HEK293 (cell line): Measurements from ENCODE around the gene LDOC1.
"Not testable (repeated sequence)": the region's sequence is repeated elsewhere in the genome, so short reads cannot be mapped to it uniquely, and the experiment has no call there.

Experiments used
- CTCF ChIA-PET: fragments of 350-600 bp; formaldehyde crosslinking; extraction: SDS; loops from one replicate; lab custom pipeline; 2021; ENCODE audit warnings: antibody characterized with exemption; lab: Yijun Ruan, JAX
- POLR2A ChIA-PET: fragments of 300-600 bp; formaldehyde crosslinking; extraction: SDS; loops from one replicate; lab custom pipeline; 2020; ENCODE audit warnings: antibody characterized with exemption, inconsistent platforms; lab: Yijun Ruan, JAX
- H3K27ac ChIP-seq: fragments of 200-500 bp; sonication (Bioruptor generic); 2 replicates; pipeline ENCODE4 v1.5.1; 2014; ENCODE audit warnings: low read depth, low read length, control low read depth, inconsistent platforms; ENCODE audit errors: extremely low read depth
- H3K36me3 ChIP-seq, 2 experiments: fragments of 200-500 bp in 1 of 2; sonication (Bioruptor generic) in 1 of 2; 1 replicate in 1 of 2; 2 replicates in 1 of 2; pipeline ENCODE4 v1.5.1; 2014 to 2017; ENCODE audit warnings: inconsistent platforms in 2 of 2, low read length in 2 of 2; ENCODE audit not compliant: control insufficient read depth in 2 of 2, insufficient read depth in 1 of 2
- H3K4me1 ChIP-seq: fragments of 200-500 bp; sonication (Bioruptor generic); 2 replicates; pipeline ENCODE4 v1.5.1; 2014; ENCODE audit warnings: mild to moderate bottlenecking, low read length, inconsistent platforms; ENCODE audit not compliant: control insufficient read depth, insufficient read depth
- H3K4me3 ChIP-seq: 2 replicates; pipeline ENCODE4 v1.5.1; 2011; ENCODE audit warnings: low read depth, mild to moderate bottlenecking, control low read depth, low read length, moderate library complexity
- H3K9me3 ChIP-seq: fragments of 200-500 bp; sonication (Bioruptor generic); 2 replicates; pipeline ENCODE4 v1.5.1; 2014; ENCODE audit warnings: low read depth, low read length, inconsistent platforms; ENCODE audit not compliant: control insufficient read depth, insufficient read depth
- GFI1B ChIP-seq: fragments of 450-650 bp; formaldehyde crosslinking; IDR thresholded peaks from 2 replicates; pipeline ENCODE4 v1.5.1; 2016; ENCODE audit warnings: missing biosample characterization, missing genetic modification characterization
- GLIS1 ChIP-seq: fragments of 450-650 bp; formaldehyde crosslinking; IDR thresholded peaks from 2 replicates; pipeline ENCODE4 v1.5.1; 2016; ENCODE audit warnings: missing biosample characterization, missing genetic modification characterization
- REPIN1 ChIP-seq: fragments of 450-650 bp; formaldehyde crosslinking; IDR thresholded peaks from 2 replicates; pipeline ENCODE4 v1.5.1; 2017; ENCODE audit warnings: missing biosample characterization, missing genetic modification characterization, low read depth
- SP7 ChIP-seq: fragments of 450-650 bp; formaldehyde crosslinking; IDR thresholded peaks from 2 replicates; pipeline ENCODE4 v1.5.1; 2016; ENCODE audit warnings: missing biosample characterization, missing genetic modification characterization
- TRIM28 ChIP-seq: IDR thresholded peaks from 2 replicates; pipeline ENCODE4 v1.6.1; 2011; ENCODE audit warnings: low read length, control low read depth, borderline replicate concordance
- YY2 ChIP-seq: fragments of 450-650 bp; formaldehyde crosslinking; IDR thresholded peaks from 2 replicates; pipeline ENCODE4 v1.5.1; 2016; ENCODE audit warnings: missing biosample characterization, missing genetic modification characterization
- ZBTB17 ChIP-seq: fragments of 450-650 bp; formaldehyde crosslinking; IDR thresholded peaks from 2 replicates; pipeline ENCODE4 v1.5.1; 2016; ENCODE audit warnings: missing biosample characterization, missing genetic modification characterization
- ZBTB20 ChIP-seq: fragments of 450-650 bp; formaldehyde crosslinking; IDR thresholded peaks from 2 replicates; pipeline ENCODE4 v1.5.1; 2016; ENCODE audit warnings: missing biosample characterization, missing genetic modification characterization
- ZBTB6 ChIP-seq: fragments of 450-650 bp; formaldehyde crosslinking; IDR thresholded peaks from 2 replicates; pipeline ENCODE4 v1.5.1; 2017; ENCODE audit warnings: missing biosample characterization, missing genetic modification characterization
- ZNF133 ChIP-seq: fragments of 450-650 bp; formaldehyde crosslinking; IDR thresholded peaks from 2 replicates; pipeline ENCODE4 v1.5.1; 2016; ENCODE audit warnings: missing biosample characterization, missing genetic modification characterization
- ZNF169 ChIP-seq: fragments of 450-650 bp; formaldehyde crosslinking; IDR thresholded peaks from 2 replicates; pipeline ENCODE4 v1.5.1; 2016; ENCODE audit warnings: missing biosample characterization, missing genetic modification characterization
- ZNF202 ChIP-seq: fragments of 450-650 bp; formaldehyde crosslinking; IDR thresholded peaks from 2 replicates; pipeline ENCODE4 v1.5.1; 2016; ENCODE audit warnings: missing biosample characterization, missing genetic modification characterization, borderline replicate concordance
- ZNF239 ChIP-seq: fragments of 450-650 bp; formaldehyde crosslinking; IDR thresholded peaks from 2 replicates; pipeline ENCODE4 v1.5.1; 2016; ENCODE audit warnings: missing biosample characterization, missing genetic modification characterization
- ZNF366 ChIP-seq: fragments of 450-650 bp; formaldehyde crosslinking; conservative IDR thresholded peaks from 2 replicates; pipeline ENCODE4 v1.5.1; 2016; ENCODE audit warnings: missing biosample characterization, missing genetic modification characterization
- ZNF391 ChIP-seq: fragments of 450-650 bp; formaldehyde crosslinking; IDR thresholded peaks from 2 replicates; pipeline ENCODE4 v1.5.1; 2016; ENCODE audit warnings: low read depth, missing biosample characterization, missing genetic modification characterization, borderline replicate concordance
- ZNF433 ChIP-seq: fragments of 450-650 bp; formaldehyde crosslinking; IDR thresholded peaks from 2 replicates; pipeline ENCODE4 v1.5.1; 2016; ENCODE audit warnings: missing biosample characterization, missing genetic modification characterization, low read depth
- ZNF48 ChIP-seq: fragments of 450-650 bp; formaldehyde crosslinking; IDR thresholded peaks from 2 replicates; pipeline ENCODE4 v1.5.1; 2016; ENCODE audit warnings: missing biosample characterization, missing genetic modification characterization
- ZNF510 ChIP-seq: fragments of 450-650 bp; formaldehyde crosslinking; IDR thresholded peaks from 2 replicates; pipeline ENCODE4 v1.5.1; 2018; ENCODE audit warnings: mild to moderate bottlenecking, missing genetic modification characterization, missing biosample characterization; ENCODE audit not compliant: insufficient replicate concordance
- ZNF626 ChIP-seq: fragments of 450-650 bp; sonication (Bioruptor Pico); formaldehyde crosslinking; IDR thresholded peaks from 2 replicates; pipeline ENCODE4 v1.5.1; 2018; ENCODE audit warnings: missing biosample characterization, missing genetic modification characterization, inconsistent platforms
- ZNF677 ChIP-seq: fragments of 450-650 bp; IDR thresholded peaks from 2 replicates; pipeline ENCODE4 v1.5.0; 2018; ENCODE audit warnings: missing biosample characterization, mild to moderate bottlenecking, missing genetic modification characterization, moderate library complexity
- ZNF707 ChIP-seq: fragments of 450-650 bp; formaldehyde crosslinking; IDR thresholded peaks from 2 replicates; pipeline ENCODE4 v1.5.1; 2016; ENCODE audit warnings: missing biosample characterization, missing genetic modification characterization
- ZNF76 ChIP-seq: fragments of 450-650 bp; formaldehyde crosslinking; IDR thresholded peaks from 2 replicates; pipeline ENCODE4; 2016; ENCODE audit warnings: low read depth, missing biosample characterization, missing genetic modification characterization, borderline replicate concordance
- ZXDB ChIP-seq: fragments of 450-650 bp; formaldehyde crosslinking; IDR thresholded peaks from 2 replicates; pipeline ENCODE4 v1.5.1; 2016; ENCODE audit warnings: missing biosample characterization, missing genetic modification characterization

Gene LDOC1

GRCh38 chrX:141214196-141214595 lies 37.3 kb upstream of the LDOC1 start:
- POLR2A ChIA-PET = no interaction called here
- no peak overlapping the region for H3K4me3 ChIP-seq
- no peak overlapping the region for H3K27ac ChIP-seq
- TF ChIP-seq ZNF626 (tag by site-specific recombination) (no peak), ZBTB17 (tag by site-specific recombination) (no peak), YY2 (no peak), ZNF76 (no peak), ZNF510 (tag by site-specific recombination) (no peak), ZNF48 (tag by site-specific recombination) (no peak), ZNF239 (no peak), ZNF169 (no peak), ZNF391 (tag by site-specific recombination) (no peak), ZXDB (tag by site-specific recombination) (no peak), ZNF433 (tag by site-specific recombination) (no peak), ZNF707 (tag by site-specific recombination) (no peak), SP7 (no peak)
- CTCF ChIA-PET = interaction anchor here (0.6 to 0.7 kb wide), 2 partner anchors 244 to 296 kb away, joined by 3 read pairs; no protein-coding TSS in a partner anchor
- no peaks in the 10 kb centered on the region for H3K9me3 ChIP-seq
- H3K4me1 ChIP-seq = no peaks in the 10 kb centered on the region
- H3K36me3 ChIP-seq = no peaks in the 10 kb centered on the region

- H3K27ac ChIP-seq = no peak overlapping the region
- no peaks in the 10 kb centered on the region for H3K4me1 ChIP-seq
- TF ChIP-seq GFI1B (tag by site-specific recombination) = no peak
- TF ChIP-seq ZBTB6 = no peak
- TF ChIP-seq ZNF366 (tag by site-specific recombination) = no peak
- no peak for TF ChIP-seq ZNF391 (tag by site-specific recombination)
- TF ChIP-seq TRIM28 = no peak
- no peak for TF ChIP-seq ZBTB20 (tag by site-specific recombination)
- no peak for TF ChIP-seq GLIS1 (tag by site-specific recombination)
- no peak for TF ChIP-seq ZNF677 (tag by site-specific recombination)
- TF ChIP-seq REPIN1 = no peak
- no peak for TF ChIP-seq ZNF133 (tag by site-specific recombination)
- TF ChIP-seq ZNF202 = no peak
- no peak for TF ChIP-seq YY2
- CTCF ChIA-PET = no interaction called here
- no peaks in the 10 kb centered on the region for H3K36me3 ChIP-seq
- no peaks in the 10 kb centered on the region for H3K9me3 ChIP-seq
- no peak overlapping the region for H3K4me3 ChIP-seq
- POLR2A ChIA-PET = no interaction called here
These were observed 25.0 kb upstream of the LDOC1 start for GRCh38 chrX:141201962-141202361.

DNA sequence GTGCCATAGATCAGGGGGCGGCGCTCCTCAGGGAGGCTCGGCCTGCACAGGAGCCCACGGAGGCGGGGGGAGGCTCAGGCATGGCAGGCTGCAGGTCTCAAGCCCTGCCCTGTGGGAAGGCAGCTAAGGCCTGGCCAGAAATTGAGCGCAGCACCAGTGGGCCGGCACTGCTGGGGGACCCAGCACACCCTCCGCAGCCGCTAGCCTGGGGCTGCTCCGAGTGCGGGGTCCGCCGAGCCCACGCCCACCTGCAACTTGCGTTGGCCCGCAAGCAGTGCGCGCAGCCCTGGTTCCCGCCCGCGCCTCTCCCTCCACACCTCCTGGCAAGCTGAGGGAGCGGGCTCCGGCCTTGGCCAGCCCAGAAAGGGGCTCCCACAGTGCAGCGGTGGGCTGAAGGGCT lies 11.6 kb upstream of the LDOC1 start:
- H3K36me3 ChIP-seq, POLR2A ChIA-PET, H3K27ac ChIP-seq, H3K4me3 ChIP-seq, H3K9me3 ChIP-seq, H3K4me1 ChIP-seq, CTCF ChIA-PET: not testable (repeated sequence)
